GM12878 (cell line): ENCODE measurements around the gene CENPP. TPM values are rescaled to one million over a fixed set of nuclear protein-coding genes. Genes with fewer than 3 reads are reported as not detected.

Experiments
- ATAC-seq: fragments of 200-7000 bp; cut with Tn5 transposase; 3 replicates; pipeline ENCODE4 v1.9.1; 2020; ENCODE audit warnings: mild to moderate bottlenecking, moderate library complexity
- BruUV-seq: library from RNA; stranded (reverse); fragments of 400-500 nt; replicated peaks from 2 replicates; lab custom pipeline; 2021; lab: Mats Ljungman, UMichigan
- CTCF ChIA-PET: fragments of 300-600 bp; sonication (Branson Sonifier 250); formaldehyde crosslinking; extraction: SDS; loops from one replicate; lab custom pipeline; 2021; ENCODE audit warnings: inconsistent platforms; lab: Yijun Ruan, JAX
- POLR2A ChIA-PET: fragments of 350-600 bp; formaldehyde crosslinking; extraction: SDS; loops from one replicate; lab custom pipeline; 2021; ENCODE audit warnings: inconsistent platforms; lab: Charles Lee
- RAD21 ChIA-PET: fragments of 300-600 bp; sonication (Branson Sonifier 250); formaldehyde crosslinking; loops from one replicate; lab custom pipeline; 2023; ENCODE audit warnings: antibody characterized with exemption; ENCODE audit not compliant: unreplicated experiment; lab: Charles Lee
- SMC1A ChIA-PET: fragments of 300-600 bp; sonication (Branson Sonifier 250); formaldehyde crosslinking; loops from one replicate; lab custom pipeline; 2023; ENCODE audit not compliant: unreplicated experiment, uncharacterized antibody; lab: Charles Lee
- DNase-seq: peaks from one replicate; pipeline ENCODE4 v3.0.0-alpha.2; 2011; ENCODE audit warnings: low read depth, low spot score
- FAIRE-seq: peaks from 3 replicates; lab custom pipeline; 2011; peaks lifted over from hg19 to GRCh38; lab: Jason Lieb, UNC
- H2AFZ ChIP-seq: 2 replicates; pipeline ENCODE4 v1.6.0; 2011; ENCODE audit warnings: low read depth, low read length, control low read depth; ENCODE audit not compliant: control insufficient read depth
- H3K27ac ChIP-seq: 2 replicates; pipeline ENCODE4 v1.5.1; 2011; ENCODE audit warnings: control low read depth; ENCODE audit not compliant: control insufficient read depth, insufficient read depth
- H3K27me3 ChIP-seq, 2 experiments: replicated peaks in 1 of 2; 2 replicates each; pipeline versions ENCODE4 v1.6.0 to v1.6.1; 2011; ENCODE audit warnings: low read length in 1 of 2; ENCODE audit not compliant: control insufficient read depth in 2 of 2, insufficient read depth in 2 of 2
- H3K36me3 ChIP-seq, 2 experiments: 2 replicates each; pipeline ENCODE4 v1.5.1; 2011; ENCODE audit warnings: low read length in 1 of 2; ENCODE audit not compliant: control insufficient read depth in 2 of 2, insufficient read depth in 2 of 2
- H3K4me1 ChIP-seq: 2 replicates; pipeline ENCODE4 v1.6.1; 2011; ENCODE audit warnings: mild to moderate bottlenecking, low read length, moderate library complexity, mixed read lengths; ENCODE audit not compliant: control insufficient read depth, insufficient read depth
- H3K4me2 ChIP-seq: 2 replicates; pipeline ENCODE4 v1.6.0; 2011; ENCODE audit warnings: control low read depth; ENCODE audit not compliant: control insufficient read depth, insufficient read depth
- H3K4me3 ChIP-seq: fragments of 200-600 bp; sonication (generic); 2 replicates; pipeline ENCODE4 v1.5.1; 2016
- H3K79me2 ChIP-seq: 2 replicates; pipeline ENCODE4 v1.6.0; 2011; ENCODE audit warnings: low read length; ENCODE audit not compliant: control insufficient read depth, insufficient read depth
- H3K9ac ChIP-seq: 2 replicates; pipeline ENCODE4 v1.8.0; 2011; ENCODE audit warnings: low read length, control low read depth, mixed read lengths; ENCODE audit not compliant: control insufficient read depth, insufficient read depth
- H3K9me3 ChIP-seq: replicated peaks from 3 replicates; pipeline ENCODE4 v1.5.1; 2011; ENCODE audit warnings: mild to moderate bottlenecking, low read length; ENCODE audit not compliant: control insufficient read depth, insufficient read depth
- H4K20me1 ChIP-seq: 2 replicates; pipeline ENCODE4 v1.6.0; 2011; ENCODE audit not compliant: control insufficient read depth, insufficient read depth
- CBX5 ChIP-seq: sonication (generic); IDR thresholded peaks from 2 replicates; pipeline ENCODE4 v1.6.1; 2016; ENCODE audit warnings: low read depth, moderate library complexity, mild to moderate bottlenecking, inconsistent platforms
- E2F4 ChIP-seq: IDR thresholded peaks from 2 replicates; pipeline ENCODE4 v1.6.1; 2012; ENCODE audit warnings: low read depth, low read length, improper control_type of control experiment
- E4F1 ChIP-seq: fragments of 450-650 bp; IDR thresholded peaks from 2 replicates; pipeline ENCODE4 v1.6.1; 2018; ENCODE audit warnings: borderline replicate concordance, mild to moderate bottlenecking; ENCODE audit not compliant: partially characterized antibody
- RAD21 ChIP-seq: IDR thresholded peaks from 2 replicates; pipeline ENCODE4 v1.6.1; 2011; ENCODE audit warnings: mild to moderate bottlenecking, low read depth, low read length, moderate library complexity; ENCODE audit not compliant: insufficient read depth
- SIX5 ChIP-seq: IDR thresholded peaks from 2 replicates; pipeline ENCODE4 v1.6.1; 2011; ENCODE audit warnings: mild to moderate bottlenecking, low read depth, low read length, moderate library complexity; ENCODE audit not compliant: severe bottlenecking
- SUZ12 ChIP-seq: fragments of 200-600 bp; sonication (generic); IDR thresholded peaks from one replicate; pipeline ENCODE4 v1.6.1; 2018; ENCODE audit warnings: antibody characterized with exemption, mild to moderate bottlenecking; ENCODE audit not compliant: unreplicated experiment
- TCF3 ChIP-seq: IDR thresholded peaks from 2 replicates; pipeline ENCODE4 v1.6.1; 2012; ENCODE audit warnings: low read depth, mild to moderate bottlenecking, low read length, borderline replicate concordance; ENCODE audit not compliant: insufficient read depth
- ZNF384 ChIP-seq: IDR thresholded peaks from 2 replicates; pipeline ENCODE4 v1.6.1; 2012; ENCODE audit warnings: low read depth, mild to moderate bottlenecking, low read length, improper control_type of control experiment, borderline replicate concordance
- ZNF687 ChIP-seq: fragments of 450-650 bp; IDR thresholded peaks from 2 replicates; pipeline ENCODE4 v1.6.1; 2017; ENCODE audit warnings: mild to moderate bottlenecking, moderate library complexity
- WGBS: methylation state at CpG from one replicate; pipeline ENCODE4 v1.1.6; 2016; ENCODE audit warnings: low lambda C conversion rate; ENCODE audit not compliant: insufficient replicate concordance, insufficient coverage; ENCODE audit errors: missing lambda C conversion rate; 5-methylcytosine and 5-hydroxymethylcytosine counted together
- in situ Hi-C: fragments of 300-500 bp; cut with MboI; formaldehyde crosslinking; loops from 9 replicates; pipeline ENCODE4 v1.14.3; 2018; ENCODE audit warnings: mixed read lengths
- intact Hi-C: fragments of 100-400 bp; cut with micrococcal nuclease; formaldehyde crosslinking; loops from one replicate; pipeline ENCODE4 v1.14.2; 2022; ENCODE audit not compliant: unreplicated experiment
- polyA plus RNA-seq, 11 experiments: library from polyadenylated mRNA; depleted of rRNA in 4 of 11; unstranded in 6 of 11; stranded (reverse) in 5 of 11; fragments of >200 nt; fragmentation: Nextera tagmentation in 4 of 11; fragmentation: Illumina TruSeq in 1 of 11; extraction: Ambion mirVana in 4 of 11; extraction: Trizol in 1 of 11; gene quantifications; 1 replicate in 1 of 11; 2 replicates in 10 of 11; pipeline versions ENCODE4 v1.2.1 to v1.2.3, GENCODE V29; 2011 to 2016; ENCODE audit warnings: inconsistent platforms in 2 of 11, missing spikeins in 2 of 11, low read depth in 1 of 11
- total RNA-seq, 4 experiments: library from RNA; depleted of rRNA in 3 of 4; stranded (reverse); fragments of >200 nt in 3 of 4; fragmentation: Illumina TruSeq in 1 of 4; extraction: Trizol in 1 of 4; gene quantifications; 2 replicates each; pipeline versions ENCODE4 v1.2.1 to v1.2.3, GENCODE V29; 2013 to 2021

The CENPP gene
- total and polyA plus RNA-seq, 10 of the 15 experiments (the other 5 are each of a cell fraction or from before 2014, with no cell fraction given) = 9.4 to 31.4 (median 19.8) TPM

GRCh38 chr9:92590377-92590776 is 264.6 kb downstream of the CENPP start:
- no peak overlapping the region for H3K9ac ChIP-seq
- no peaks in the 10 kb centered on the region for H3K79me2 ChIP-seq
- BruUV-seq = no TSS peak
- no peak for ATAC-seq
- POLR2A ChIA-PET = interaction anchor here (0.6 kb wide), 1 partner anchor 242 kb away, joined by 4 read pairs; no protein-coding TSS in a partner anchor
- DNase-seq = no peak
- in situ Hi-C loops (no loop called here), intact Hi-C loops (no loop called here)
- no peaks in the 10 kb centered on the region for H3K27me3 ChIP-seq
- no peak overlapping the region for H3K27ac ChIP-seq
- SMC1A ChIA-PET = no interaction called here
- no peaks in the 10 kb centered on the region for H4K20me1 ChIP-seq
- CTCF ChIA-PET = interaction anchor here (0.7 kb wide), 1 partner anchor 450 kb away, joined by 3 read pairs; no protein-coding TSS in a partner anchor
- H3K4me3 ChIP-seq = no peak overlapping the region
- no peaks in the 10 kb centered on the region for H3K4me1 ChIP-seq
- H2AFZ ChIP-seq = no peak overlapping the region
- H3K4me2 ChIP-seq = no peak overlapping the region
- H3K9me3 ChIP-seq = no peaks in the 10 kb centered on the region; the same call in 2 of the 3 replicates
- RAD21 ChIA-PET = no interaction called here
- TF ChIP-seq TCF3 = no peak
- no peak for FAIRE-seq
- H3K36me3 ChIP-seq = no peaks in the 10 kb centered on the region
- 67% methylated on average over 3 of the region's 3 CpGs for WGBS

GRCh38 chr9:92592537-92592936 is 266.8 kb downstream of the CENPP start:
- in situ Hi-C loops = no loop called here
- no peak for ATAC-seq
- TF ChIP-seq ZNF384 = no peak
- no peak for TF ChIP-seq SIX5
- no peak for TF ChIP-seq SUZ12
- no peak for TF ChIP-seq RAD21
- TF ChIP-seq E2F4 = no peak
- TF ChIP-seq ZNF687 = no peak
- no peak for TF ChIP-seq E4F1
- TF ChIP-seq CBX5 = no peak

More at GRCh38 chr9:92592537-92592936, 266.8 kb downstream of the CENPP start:
- SMC1A ChIA-PET = interaction anchor here (0.5 to 1.2 kb wide), 2 partner anchors 9 to 97 kb away, joined by 3 to 4 read pairs; no protein-coding TSS in a partner anchor
- H3K27ac ChIP-seq = no peak overlapping the region
- FAIRE-seq = no peak
- no peak overlapping the region for H3K4me2 ChIP-seq
- POLR2A ChIA-PET = no interaction called here
- no peak overlapping the region for H3K4me3 ChIP-seq
- H3K4me1 ChIP-seq = no peaks in the 10 kb centered on the region
- no peak overlapping the region for H2AFZ ChIP-seq
- no peaks in the 10 kb centered on the region for H3K27me3 ChIP-seq
- intact Hi-C loops = no loop called here
- H3K79me2 ChIP-seq = no peaks in the 10 kb centered on the region
- no peaks in the 10 kb centered on the region for H3K36me3 ChIP-seq
- CTCF ChIA-PET = no interaction called here
- RAD21 ChIA-PET = no interaction called here
- no peak overlapping the region for H3K9ac ChIP-seq
- BruUV-seq = no TSS peak
- 100% methylated on average over 1 of the region's 1 CpG for whole genome bisulfite sequencing
- no peaks in the 10 kb centered on the region for H4K20me1 ChIP-seq
- no peak for DNase-seq
- H3K9me3 ChIP-seq = no peaks in the 10 kb centered on the region
